ENCODE measurements around the gene BTD. TPM values are rescaled to one million over a fixed set of nuclear protein-coding genes. Genes with fewer than 3 reads are reported as not detected.

The BTD gene
- polyA plus RNA-seq (12.0 to 18.5 TPM (median 14.1 TPM) in 3 replicates), polyA minus RNA-seq (11.5 to 17.0 TPM (median 13.6 TPM) in 3 replicates)
- 3.3 TPM for polyA plus RNA-seq (2011; ENCODE audit: low read depth)
- 6.0 and 6.9 TPM in 2 replicates for polyA plus RNA-seq (2011; cell fraction: cytosol; rRNA removed)
- 21.6 and 22.4 TPM in 2 replicates for polyA plus RNA-seq (2011; cell fraction: nucleus; rRNA removed)
- polyA plus RNA-seq (2012; ENCODE audit: low replicate concordance), result 8.5 and 8.9 TPM in 2 replicates
- 5.9 TPM for polyA minus RNA-seq (2011; cell fraction: cytosol; rRNA and poly(A)+ RNA removed)
- 20.4 and 33.4 TPM in 2 replicates for polyA minus RNA-seq (2011; cell fraction: nucleus; rRNA and poly(A)+ RNA removed)

GRCh38 chr3:15601399-15602145 lies at the start of gene BTD, which contains the start of gene HACL1:
Gene BTD, plus strand, starts transcription at chr3:15601745. Its CDS starts 33,695 bp downstream, at chr3:15635440.
Gene HACL1, minus strand, starts transcription at chr3:15601569. Its CDS starts 106 bp downstream, at chr3:15601463.
- no peaks in the 10 kb centered on the region for H4K20me1 ChIP-seq (ENCODE audit: control insufficient read depth, extremely low read depth, insufficient read depth, low read length)
- peaks cover 13% of the 10 kb centered on the region for H3K79me2 ChIP-seq (ENCODE audit: control insufficient read depth, insufficient read depth, low read length)
- H3K4me3 ChIP-seq (ENCODE audit: control insufficient read depth in 2 of 3, extremely low read depth in 1 of 3, insufficient read depth in 2 of 3, low read depth in 1 of 3, low read length in 3 of 3), result peak within 1 kb of the TSS; percentile 69 to 85 (median 72)
- H3K4me1 ChIP-seq (ENCODE audit: control insufficient read depth, extremely low read depth, insufficient read depth, low read length), result peaks cover 15% of the 10 kb centered on the region
- FAIRE-seq (peak; percentile 89), DNase-seq (ENCODE audit: low read depth, low spot score) (peak; percentile 93)
- H3K9ac ChIP-seq (ENCODE audit: control insufficient read depth, extremely low read depth, insufficient read depth, low read length), result peak within 1 kb of the TSS; percentile 84
- H2AFZ ChIP-seq (ENCODE audit: control insufficient read depth, low read length), result peak within 1 kb of the TSS; percentile 100
- no peaks in the 10 kb centered on the region for H3K9me3 ChIP-seq (ENCODE audit: control insufficient read depth, low read depth, low read length)
- H3K27ac ChIP-seq (ENCODE audit: control insufficient read depth, insufficient read depth, low read length), result peak within 1 kb of the TSS; percentile 95
- dilution Hi-C loops (cut with MboI; ENCODE audit: extremely low pct_ligation_motif_present, low sequenced_read_pairs), result no loop called here
- H3K9me1 ChIP-seq (ENCODE audit: control insufficient read depth, extremely low read depth, insufficient read depth, low read length), result no peaks in the 10 kb centered on the region
- peaks cover 2 to 4% of the 10 kb centered on the region in 2 experiments for H3K36me3 ChIP-seq (ENCODE audit: control insufficient read depth in 2 of 2, extremely low read depth in 1 of 2, insufficient read depth in 2 of 2, low read length in 2 of 2)
- peak; percentile 29 to 48 (median 37) for TF ChIP-seq CTCF (optimal IDR thresholded peaks at IDR 0.05 in 1 of 3, IDR thresholded peaks at IDR 0.05 in 1 of 3, conservative IDR thresholded peaks at IDR 0.05 in 1 of 3; ENCODE audit: extremely low read depth in 1 of 3, insufficient read depth in 2 of 3, low read length in 3 of 3)
- TF ChIP-seq EZH2 (IDR thresholded peaks at IDR 0.05; ENCODE audit: low read length), result no peak
- H3K4me2 ChIP-seq (ENCODE audit: control insufficient read depth, extremely low read depth, insufficient read depth, low read depth, low read length), result peak within 1 kb of the TSS; percentile 99
- H3K27me3 ChIP-seq (ENCODE audit: control insufficient read depth, extremely low read depth, insufficient read depth, low read length), result no peaks in the 10 kb centered on the region

GRCh38 chr3:15551902-15552301 lies 49.6 kb upstream of the BTD start:
- H3K79me2 ChIP-seq (ENCODE audit: control insufficient read depth, insufficient read depth, low read length), result no peaks in the 10 kb centered on the region
- no peak for TF ChIP-seq CTCF (optimal IDR thresholded peaks at IDR 0.05 in 1 of 3, IDR thresholded peaks at IDR 0.05 in 1 of 3, conservative IDR thresholded peaks at IDR 0.05 in 1 of 3; ENCODE audit: extremely low read depth in 1 of 3, insufficient read depth in 2 of 3, low read length in 3 of 3)
- TF ChIP-seq EZH2 (IDR thresholded peaks at IDR 0.05; ENCODE audit: low read length), result no peak
- no peaks in the 10 kb centered on the region for H3K27me3 ChIP-seq (ENCODE audit: control insufficient read depth, extremely low read depth, insufficient read depth, low read length)
- dilution Hi-C loops (cut with MboI; ENCODE audit: extremely low pct_ligation_motif_present, low sequenced_read_pairs), result no loop called here
- H3K36me3 ChIP-seq (ENCODE audit: control insufficient read depth in 2 of 2, extremely low read depth in 1 of 2, insufficient read depth in 2 of 2, low read length in 2 of 2), result peaks cover 0 to 4% of the 10 kb centered on the region in 2 experiments
- H3K9ac ChIP-seq (ENCODE audit: control insufficient read depth, extremely low read depth, insufficient read depth, low read length), result no peak overlapping the region
- DNase-seq (ENCODE audit: low read depth, low spot score) (no peak), FAIRE-seq (no peak)
- H4K20me1 ChIP-seq (ENCODE audit: control insufficient read depth, extremely low read depth, insufficient read depth, low read length), result no peaks in the 10 kb centered on the region
- H3K9me1 ChIP-seq (ENCODE audit: control insufficient read depth, extremely low read depth, insufficient read depth, low read length), result no peaks in the 10 kb centered on the region
- H3K4me1 ChIP-seq (ENCODE audit: control insufficient read depth, extremely low read depth, insufficient read depth, low read length), result no peaks in the 10 kb centered on the region
- no peak overlapping the region for H3K4me3 ChIP-seq (ENCODE audit: control insufficient read depth in 2 of 3, extremely low read depth in 1 of 3, insufficient read depth in 2 of 3, low read depth in 1 of 3, low read length in 3 of 3)
- no peak overlapping the region for H3K27ac ChIP-seq (ENCODE audit: control insufficient read depth, insufficient read depth, low read length)
- no peak overlapping the region for H2AFZ ChIP-seq (ENCODE audit: control insufficient read depth, low read length)
- no peak overlapping the region for H3K4me2 ChIP-seq (ENCODE audit: control insufficient read depth, extremely low read depth, insufficient read depth, low read depth, low read length)
- H3K9me3 ChIP-seq (ENCODE audit: control insufficient read depth, low read depth, low read length), result no peaks in the 10 kb centered on the region
